GM15510 (cell line): Measurements from ENCODE around the gene STARD9.
A peak's percentile ranks its signal among the peaks of the same experiment; 100 is the strongest.

Experiments used
- POLR2A ChIP-seq: IDR thresholded peaks from 3 replicates; pipeline ENCODE4 v1.6.1; 2011; ENCODE audit warnings: borderline replicate concordance; ENCODE audit not compliant: insufficient read length; ENCODE audit errors: extremely low read depth

STARD9 gene

GRCh38 chr15:42575188-42576039 lies at the start of gene STARD9:
TSS of gene STARD9 (plus strand) at chr15:42575606. CDS start at chr15:42575716, 110 bp downstream.
- TF ChIP-seq POLR2A: peak; percentile 72

GRCh38 chr15:42528970-42529369 lies 46.4 kb upstream of the STARD9 start:
- TF ChIP-seq POLR2A: no peak

GRCh38 chr15:42533246-42533645 lies 42.2 kb upstream of the STARD9 start:
- TF ChIP-seq POLR2A: no peak

- no peak for TF ChIP-seq POLR2A
Measured at GRCh38 chr15:42544853-42545629, 30.4 kb upstream of the STARD9 start.

- TF ChIP-seq POLR2A: no peak
Measured at GRCh38 chr15:42547918-42548248, 27.5 kb upstream of the STARD9 start.

GRCh38 chr15:42548249-42549031 lies 27.0 kb upstream of the STARD9 start, which contains the start of the genes HAUS2 and LRRC57:
TSS of gene HAUS2 (plus strand) at chr15:42548838. CDS start at chr15:42548873, 35 bp downstream.
TSS of gene LRRC57 (minus strand) at chr15:42548793. CDS start at chr15:42548434, 359 bp downstream.
- TF ChIP-seq POLR2A: peak; percentile 93

- TF ChIP-seq POLR2A: no peak
Measured at GRCh38 chr15:42549032-42549491, 26.3 kb upstream of the STARD9 start.

GRCh38 chr15:42549741-42550392 lies 25.5 kb upstream of the STARD9 start:
- TF ChIP-seq POLR2A: no peak

- no peak for TF ChIP-seq POLR2A
Measured at GRCh38 chr15:42553554-42553953, 21.9 kb upstream of the STARD9 start.

GRCh38 chr15:42558739-42559138 lies 16.7 kb upstream of the STARD9 start:
- TF ChIP-seq POLR2A: no peak

- no peak for TF ChIP-seq POLR2A
Measured at GRCh38 chr15:42576040-42576594, 711 bp downstream of the STARD9 start.

GRCh38 chr15:42576776-42577175 lies 1.4 kb downstream of the STARD9 start:
- no peak for TF ChIP-seq POLR2A

- TF ChIP-seq POLR2A: no peak
Measured at GRCh38 chr15:42577514-42578031, 2.2 kb downstream of the STARD9 start.
